IMR-90 (cell line): ENCODE measurements around the gene ABI3. TPM values are rescaled to one million over a fixed set of nuclear protein-coding genes. Genes with fewer than 3 reads are reported as not detected.
A peak's percentile ranks its signal among the peaks of the same experiment; 100 is the strongest.

ENCODE experiments used
- ATAC-seq: fragments of 200-7000 bp; cut with Tn5 transposase; 2 replicates; pipeline ENCODE4 v1.9.1; 2020; ENCODE audit warnings: low read depth, mild to moderate bottlenecking, moderate library complexity
- BruUV-seq: library from RNA; stranded (reverse); fragments of 400-500 nt; replicated peaks from 2 replicates; lab custom pipeline; 2021; lab: Mats Ljungman, UMichigan
- CTCF ChIA-PET: fragments of 300-600 bp; formaldehyde crosslinking; extraction: SDS; loops from one replicate; lab custom pipeline; 2021; ENCODE audit warnings: antibody characterized with exemption; lab: Yijun Ruan, JAX
- POLR2A ChIA-PET: fragments of 300-600 bp; sonication (Branson Sonifier 250); formaldehyde crosslinking; loops from one replicate; lab custom pipeline; 2022; ENCODE audit warnings: antibody characterized with exemption; ENCODE audit not compliant: unreplicated experiment; lab: Charles Lee
- DNase-seq: peaks from one replicate; pipeline ENCODE4 v3.0.0; 2013
- H2AFZ ChIP-seq: replicated peaks from 2 replicates; pipeline ENCODE3; 2013; ENCODE audit warnings: low read length, mild to moderate bottlenecking; ENCODE audit not compliant: poor library complexity
- H2AK5ac ChIP-seq: 2 replicates; pipeline ENCODE4 v1.6.1; 2013; ENCODE audit warnings: low read depth, low read length, inconsistent platforms
- H2AK9ac ChIP-seq: replicated peaks from 2 replicates; pipeline ENCODE3; 2013; ENCODE audit warnings: mild to moderate bottlenecking, low read depth, low read length, moderate library complexity; ENCODE audit not compliant: poor library complexity
- H2BK120ac ChIP-seq: 2 replicates; pipeline ENCODE4 v1.6.1; 2013; ENCODE audit warnings: low read depth, low read length, inconsistent platforms
- H2BK15ac ChIP-seq: 3 replicates; pipeline ENCODE4 v1.6.1; 2013; ENCODE audit warnings: low read depth, low read length, inconsistent platforms
- H2BK20ac ChIP-seq: 2 replicates; pipeline ENCODE4 v1.6.1; 2013; ENCODE audit warnings: low read depth, mild to moderate bottlenecking, inconsistent platforms, low read length, moderate library complexity
- H2BK5ac ChIP-seq: 2 replicates; pipeline ENCODE4 v1.6.1; 2013; ENCODE audit warnings: mild to moderate bottlenecking, low read depth, low read length, inconsistent platforms; ENCODE audit not compliant: poor library complexity, severe bottlenecking
- H3K14ac ChIP-seq: replicated peaks from 2 replicates; pipeline ENCODE4 v1.6.1; 2013; ENCODE audit warnings: low read depth, low read length, inconsistent platforms
- H3K18ac ChIP-seq: 2 replicates; pipeline ENCODE4 v1.6.1; 2013; ENCODE audit warnings: low read depth, low read length, control low read depth
- H3K23ac ChIP-seq: 2 replicates; pipeline ENCODE4 v1.6.1; 2013; ENCODE audit warnings: low read depth, low read length, inconsistent platforms
- H3K27ac ChIP-seq: 2 replicates; pipeline ENCODE4 v1.5.1; 2013; ENCODE audit warnings: mild to moderate bottlenecking, control low read depth, low read length; ENCODE audit not compliant: insufficient read depth
- H3K27me3 ChIP-seq: 2 replicates; pipeline ENCODE4 v1.6.1; 2013; ENCODE audit warnings: low read length; ENCODE audit not compliant: control insufficient read depth, insufficient read depth
- H3K36me3 ChIP-seq: 2 replicates; pipeline ENCODE4 v1.6.1; 2013; ENCODE audit warnings: low read length, mixed read lengths; ENCODE audit not compliant: control insufficient read depth, insufficient read depth
- H3K4ac ChIP-seq: 2 replicates; pipeline ENCODE4 v1.6.1; 2013; ENCODE audit warnings: low read depth, low read length, inconsistent platforms
- H3K4me1 ChIP-seq: 2 replicates; pipeline ENCODE4 v1.6.1; 2013; ENCODE audit warnings: low read length, mixed read lengths; ENCODE audit not compliant: control insufficient read depth, insufficient read depth
- H3K4me2 ChIP-seq: 2 replicates; pipeline ENCODE4 v1.6.1; 2013; ENCODE audit warnings: low read depth, mild to moderate bottlenecking, control low read depth, low read length, moderate library complexity
- H3K4me3 ChIP-seq: 2 replicates; pipeline ENCODE4 v1.5.1; 2013; ENCODE audit warnings: low read depth, mild to moderate bottlenecking, control low read depth, low read length, moderate library complexity; ENCODE audit not compliant: insufficient read depth
- H3K56ac ChIP-seq: 2 replicates; pipeline ENCODE4 v1.6.1; 2013; ENCODE audit warnings: low read length, inconsistent platforms; ENCODE audit not compliant: insufficient read depth; ENCODE audit errors: extremely low read depth
- H3K79me1 ChIP-seq, 2 experiments: 2 replicates each; pipeline ENCODE4 v1.6.1; 2013; ENCODE audit warnings: low read length in 2 of 2, inconsistent platforms in 1 of 2, low read depth in 1 of 2
- H3K9ac ChIP-seq: 2 replicates; pipeline ENCODE4 v1.6.1; 2013; ENCODE audit warnings: low read depth, low read length, control low read depth
- H3K9me1 ChIP-seq: 2 replicates; pipeline ENCODE4 v1.6.1; 2013; ENCODE audit warnings: low read length, inconsistent platforms; ENCODE audit not compliant: insufficient read depth
- H3K9me3 ChIP-seq: 2 replicates; pipeline ENCODE4 v1.6.1; 2013; ENCODE audit warnings: low read length; ENCODE audit not compliant: control insufficient read depth, insufficient read depth
- H4K20me1 ChIP-seq: 2 replicates; pipeline ENCODE4 v1.6.1; 2013; ENCODE audit warnings: low read length, inconsistent platforms; ENCODE audit not compliant: insufficient read depth
- H4K5ac ChIP-seq: 2 replicates; pipeline ENCODE4 v1.6.1; 2013; ENCODE audit warnings: mild to moderate bottlenecking, low read depth, low read length, control low read depth
- H4K8ac ChIP-seq, 2 experiments: 2 replicates each; pipeline ENCODE4 v1.6.1; 2013; ENCODE audit warnings: low read depth in 2 of 2, low read length in 2 of 2, control low read depth in 1 of 2, inconsistent platforms in 1 of 2
- H4K91ac ChIP-seq: 2 replicates; pipeline ENCODE4 v1.6.1; 2013; ENCODE audit warnings: low read depth, low read length, inconsistent platforms; ENCODE audit not compliant: insufficient read depth
- BHLHE40 ChIP-seq: fragments of 150-350 bp; IDR thresholded peaks from 2 replicates; pipeline ENCODE4 v1.6.1; 2016; ENCODE audit warnings: mild to moderate bottlenecking, low read depth, low read length
- CEBPB ChIP-seq: IDR thresholded peaks from 2 replicates; pipeline ENCODE4 v1.6.1; 2012; ENCODE audit warnings: low read depth, low read length, improper control_type of control experiment
- CHD1 ChIP-seq: IDR thresholded peaks from 2 replicates; pipeline ENCODE4 v1.6.1; 2012; ENCODE audit warnings: low read depth, low read length, improper control_type of control experiment
- CTCF ChIP-seq: conservative IDR thresholded peaks from 2 replicates; pipeline ENCODE4 v1.5.1; 2012; ENCODE audit warnings: mild to moderate bottlenecking, low read depth, low read length, improper control_type of control experiment
- FOS ChIP-seq: fragments of 150-350 bp; IDR thresholded peaks from 2 replicates; pipeline ENCODE4 v1.6.1; 2016; ENCODE audit warnings: low read depth, low read length
- MAFK ChIP-seq: IDR thresholded peaks from 2 replicates; pipeline ENCODE4 v1.6.1; 2012; ENCODE audit warnings: low read depth, low read length, improper control_type of control experiment
- MAZ ChIP-seq: IDR thresholded peaks from 2 replicates; pipeline ENCODE4 v1.6.1; 2012; ENCODE audit warnings: low read depth, mild to moderate bottlenecking, low read length, improper control_type of control experiment, moderate library complexity, borderline replicate concordance
- MXI1 ChIP-seq: IDR thresholded peaks from 2 replicates; pipeline ENCODE4 v1.6.1; 2012; ENCODE audit warnings: low read depth, mild to moderate bottlenecking, low read length, moderate library complexity, borderline replicate concordance
- NFE2L2 ChIP-seq: fragments of 150-350 bp; IDR thresholded peaks from 2 replicates; pipeline ENCODE4 v1.6.1; 2016; ENCODE audit warnings: low read depth, mild to moderate bottlenecking, low read length
- POLR2A ChIP-seq: IDR thresholded peaks from 2 replicates; pipeline ENCODE4 v1.6.1; 2012; ENCODE audit warnings: mild to moderate bottlenecking, low read depth, low read length
- RAD21 ChIP-seq: IDR thresholded peaks from 2 replicates; pipeline ENCODE4 v1.6.1; 2012; ENCODE audit warnings: low read length, improper control_type of control experiment
- RCOR1 ChIP-seq: IDR thresholded peaks from 2 replicates; pipeline ENCODE4 v1.6.1; 2012; ENCODE audit warnings: mild to moderate bottlenecking, low read length, improper control_type of control experiment; ENCODE audit not compliant: insufficient replicate concordance
- RFX5 ChIP-seq: IDR thresholded peaks from 2 replicates; pipeline ENCODE4 v1.8.0; 2012; ENCODE audit warnings: low read depth, mild to moderate bottlenecking, low read length, moderate library complexity
- SMC3 ChIP-seq: fragments of 150-350 bp; IDR thresholded peaks from 2 replicates; pipeline ENCODE4 v1.6.1; 2016; ENCODE audit warnings: low read depth, mild to moderate bottlenecking, antibody characterized with exemption, low read length, moderate library complexity
- USF2 ChIP-seq: fragments of 150-350 bp; IDR thresholded peaks from 2 replicates; pipeline ENCODE4 v1.6.1; 2017; ENCODE audit warnings: mild to moderate bottlenecking, antibody characterized with exemption, low read length, low read depth
- WGBS, 2 experiments: methylation state at CpG; one replicate each; pipeline versions ENCODE4 v1.1.5 to v1.1.7; 2013; ENCODE audit warnings: missing lambda C conversion rate in 2 of 2; ENCODE audit not compliant: insufficient read length in 1 of 2; ENCODE audit errors: extremely low coverage in 2 of 2; 5-methylcytosine and 5-hydroxymethylcytosine counted together
- dilution Hi-C: fragments of 300-500 bp; cut with HindIII; formaldehyde crosslinking; loops from one replicate; pipeline ENCODE4 v1.14.3; 2018; ENCODE audit warnings: low sequenced_read_pairs; ENCODE audit not compliant: unreplicated experiment
- in situ Hi-C: fragments of 300-500 bp; cut with MboI; formaldehyde crosslinking; loops from 3 replicates; pipeline ENCODE4 v1.14.3; 2019; ENCODE audit warnings: low sequenced_read_pairs, inconsistent platforms, mixed read lengths
- intact Hi-C: fragments of 100-400 bp; cut with micrococcal nuclease; formaldehyde crosslinking; loops from 2 replicates; pipeline ENCODE4 v1.10.0; 2022
- polyA plus RNA-seq, 3 experiments: library from polyadenylated mRNA; depleted of rRNA; stranded (reverse); fragments of >200 nt; gene quantifications; 2 replicates each; pipeline ENCODE4 v1.2.3, GENCODE V29; 2012; ENCODE audit warnings: low replicate concordance in 1 of 3
- total RNA-seq: library from RNA; depleted of rRNA; stranded (reverse); fragments of >200 nt; gene quantifications from 2 replicates; pipeline ENCODE4 v1.2.3, GENCODE V29; 2012
- TF ChIP-seq, protein P1 (sequence below): fragments of 150-350 bp; IDR thresholded peaks from 2 replicates; pipeline ENCODE4 v1.6.1; 2016; ENCODE audit warnings: low read depth, mild to moderate bottlenecking, low read length, moderate library complexity, borderline replicate concordance

Gene ABI3
- total and polyA plus RNA-seq, 2 of the 4 experiments (the other 2 are of a cell fraction) = 1.1 to 1.2 TPM

DNA sequence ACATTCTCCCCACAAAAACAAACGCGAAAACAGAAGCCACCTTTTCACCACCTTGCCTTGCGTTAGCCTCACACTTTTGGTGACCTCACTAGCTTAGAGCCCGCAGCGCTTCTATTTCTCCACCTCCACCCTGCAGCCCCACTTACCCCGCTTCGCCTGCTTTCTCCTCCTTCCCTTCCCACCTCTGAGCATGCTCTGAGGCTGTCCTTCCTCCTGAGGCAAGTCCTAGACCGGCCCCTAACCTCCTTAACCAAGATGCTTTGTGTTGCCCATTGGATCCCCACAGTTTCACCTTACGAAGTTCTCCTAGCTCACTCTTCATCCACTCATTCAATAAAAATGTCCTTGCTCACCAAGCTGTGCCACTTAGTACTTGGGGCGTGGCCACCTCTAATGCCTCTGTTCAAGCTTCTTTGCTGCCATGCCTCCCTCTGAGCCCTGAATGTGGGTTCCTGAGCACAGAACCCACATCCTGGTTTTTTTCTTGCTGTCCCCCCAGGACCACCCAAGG is 1.4 kb upstream of the ABI3 start:
- ATAC-seq = no peak
- in situ Hi-C loops = no loop called here

More for the DNA sequence above, 1.4 kb upstream of the ABI3 start:
- Histone ChIP-seq H4K5ac (no peak overlapping the region), H2AFZ (peak overlapping the region; percentile 95), H2BK5ac (no peak overlapping the region), H2BK120ac (no peak overlapping the region), H3K23ac (no peak overlapping the region), H3K56ac (no peak overlapping the region), H2AK9ac (peak overlapping the region; percentile 56), H3K27ac (no peak overlapping the region), H3K18ac (no peak overlapping the region), H4K91ac (no peak overlapping the region), H2AK5ac (no peak overlapping the region; the same call in 1 of the 2 replicates), H3K9me1 (peaks cover 14% of the 10 kb centered on the region), H4K8ac (peak overlapping the region in 1 of 2 experiments; percentile 24; a peak in 2 of 4 replicates), H4K20me1 (no peaks in the 10 kb centered on the region), H2BK20ac (no peak overlapping the region), H3K4ac (no peak overlapping the region; the same call in none of the 2 replicates), H3K9me3 (no peaks in the 10 kb centered on the region), H3K4me3 (no peak overlapping the region), H3K14ac (0 out of 2 replicates have a peak overlapping the region, but pooled peaks have one; percentile 41), H3K4me1 (peaks cover 9% of the 10 kb centered on the region), H3K36me3 (no peaks in the 10 kb centered on the region), H3K27me3 (peaks cover 8% of the 10 kb centered on the region; the same call in 1 of the 2 replicates), H3K4me2 (no peak overlapping the region), H3K9ac (no peak overlapping the region), H2BK15ac (peak overlapping the region; percentile 16; the same call in 1 of the 3 replicates), H3K79me1 (no peaks in the 10 kb centered on the region)
- TF ChIP-seq RAD21 (no peak), MXI1 (no peak), USF2 (no peak), CHD1 (no peak), MAFK (no peak), BHLHE40 (no peak), POLR2A (no peak), RCOR1 (no peak), MAZ (no peak), NFE2L2 (no peak), SMC3 (no peak), CTCF (no peak), CEBPB (no peak), RFX5 (no peak), FOS (no peak)
- TF ChIP-seq, protein P1, sequence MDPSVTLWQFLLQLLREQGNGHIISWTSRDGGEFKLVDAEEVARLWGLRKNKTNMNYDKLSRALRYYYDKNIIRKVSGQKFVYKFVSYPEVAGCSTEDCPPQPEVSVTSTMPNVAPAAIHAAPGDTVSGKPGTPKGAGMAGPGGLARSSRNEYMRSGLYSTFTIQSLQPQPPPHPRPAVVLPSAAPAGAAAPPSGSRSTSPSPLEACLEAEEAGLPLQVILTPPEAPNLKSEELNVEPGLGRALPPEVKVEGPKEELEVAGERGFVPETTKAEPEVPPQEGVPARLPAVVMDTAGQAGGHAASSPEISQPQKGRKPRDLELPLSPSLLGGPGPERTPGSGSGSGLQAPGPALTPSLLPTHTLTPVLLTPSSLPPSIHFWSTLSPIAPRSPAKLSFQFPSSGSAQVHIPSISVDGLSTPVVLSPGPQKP = no peak
- POLR2A ChIA-PET = interaction anchor here (1.4 kb wide), 1 partner anchor 8 kb away, joined by 4 read pairs; no protein-coding TSS in a partner anchor
- DNase-seq = no peak
- CTCF ChIA-PET = interaction anchor here (1.4 kb wide), 1 partner anchor 17 kb away, joined by 3 read pairs; no protein-coding TSS in a partner anchor
- intact Hi-C loops (no loop called here), dilution Hi-C loops (no loop called here)
- no TSS peak for BruUV-seq
- WGBS, 2 experiments = 80% methylated on average over 10 of the region's 10 CpGs; no CpG with 5 or more reads in 1 of the 2 experiments
